ENCODE measurements around the gene TSACC. TPM values are rescaled to one million over a fixed set of nuclear protein-coding genes. Genes with fewer than 3 reads are reported as not detected.

The TSACC gene
- total and polyA plus RNA-seq, 9 of the 15 experiments (the other 6 are each of a cell fraction or from before 2014, with no cell fraction given): 0.45 to 7.4 (median 2.6) TPM

DNA sequence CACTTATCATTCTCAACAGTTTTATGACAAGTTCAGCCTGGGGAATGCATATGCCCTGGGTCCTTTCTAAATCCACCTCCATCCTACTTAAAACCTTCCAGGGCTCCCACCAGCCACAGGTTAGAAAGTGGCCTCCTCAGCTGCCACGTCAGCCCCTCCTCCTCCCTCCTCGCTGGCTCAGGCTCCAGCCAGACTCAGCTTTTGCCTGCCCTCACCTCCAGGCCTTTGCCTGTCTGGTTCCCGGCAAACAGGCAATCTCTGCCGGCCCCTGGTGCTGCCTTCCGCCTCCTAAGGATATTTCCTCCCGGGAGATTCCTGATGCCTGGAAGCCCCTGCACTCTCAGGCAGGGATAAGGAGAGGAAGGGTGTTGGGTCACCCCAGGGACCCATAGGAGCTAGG, 40.2 kb downstream of the TSACC start:
- H3K4me3 ChIP-seq: no peak overlapping the region
- POLR2A ChIA-PET: interaction anchor here (0.8 to 1.3 kb wide), 2 partner anchors 12 to 52 kb away, joined by 3 read pairs; no protein-coding TSS in a partner anchor
- BruUV-seq (replicated peaks): no TSS peak

DNA sequence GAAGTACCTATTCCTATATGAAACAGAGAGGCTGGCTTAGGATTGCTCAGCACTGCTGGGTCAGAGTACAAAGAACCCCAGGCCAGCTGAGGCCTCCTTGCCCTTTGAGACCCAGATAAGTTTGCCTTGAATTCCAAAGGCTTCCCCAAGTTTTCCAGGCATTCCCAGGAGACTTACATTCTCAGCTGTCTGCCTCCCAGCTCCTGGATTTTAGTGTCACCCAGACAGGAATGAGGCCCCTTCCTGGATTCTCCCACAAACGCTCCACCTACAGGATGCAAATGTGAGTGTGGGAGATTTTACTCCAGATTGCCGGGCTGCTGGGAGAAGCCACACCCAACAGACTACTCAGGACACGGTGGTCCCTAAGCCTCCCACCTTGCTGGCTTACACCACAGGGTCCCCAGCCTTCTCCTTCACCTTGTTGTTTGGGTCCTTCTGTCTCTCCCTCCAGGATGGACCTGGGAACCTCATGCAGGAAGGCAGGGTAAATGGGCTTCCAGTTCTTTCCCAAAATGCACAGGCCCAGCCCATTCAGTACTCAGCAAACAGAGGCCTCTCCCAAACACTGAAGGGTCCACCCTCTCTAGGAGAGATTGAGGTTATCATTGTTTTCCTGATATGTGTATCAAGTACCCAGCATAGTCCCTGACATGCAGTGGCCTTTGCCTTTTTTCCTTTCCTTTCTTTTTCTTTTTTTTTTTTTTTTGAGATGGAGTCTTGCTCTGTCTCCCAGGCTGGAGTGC, 41.3 kb downstream of the TSACC start:
- DNase-seq (ENCODE audit: extremely low read depth in 1 of 4, low spot score in 3 of 4): peak in 1 of 4 experiments; percentile 22
- Histone ChIP-seq H3K4me2 (ENCODE audit: insufficient read depth, low read length) (no peak overlapping the region), H3K9me3 (replicated peaks; ENCODE audit: control insufficient read depth, insufficient read depth, low read depth, low read length) (no peaks in the 10 kb centered on the region), H3K4me1 (replicated peaks in 1 of 2; ENCODE audit: control insufficient read depth in 2 of 2, insufficient read depth in 2 of 2, low read length in 2 of 2) (peaks cover 8 to 15% of the 10 kb centered on the region in 2 experiments; a peak in 4 of 5 replicates), H3K27me3 (ENCODE audit: control insufficient read depth in 2 of 2, insufficient read depth in 2 of 2, low read length in 2 of 2) (no peaks in the 10 kb centered on the region; a peak in 1 of 5 replicates), H3K27ac (ENCODE audit: extremely low read depth, low read depth, low read length) (no peak overlapping the region), H4K20me1 (replicated peaks; ENCODE audit: control insufficient read depth, insufficient read depth, low read length) (peaks cover 4% of the 10 kb centered on the region), H3K79me2 (ENCODE audit: control insufficient read depth, insufficient read depth, low read length) (no peaks in the 10 kb centered on the region), H3K9ac (ENCODE audit: insufficient read depth in 1 of 2, low read depth in 2 of 2, low read length in 2 of 2) (no peak overlapping the region), H3K9me1 (ENCODE audit: control insufficient read depth, insufficient read depth, low read length) (no peaks in the 10 kb centered on the region), H3K4me3 (no peak overlapping the region), H2AFZ (ENCODE audit: low read depth, low read length) (peak overlapping the region; percentile 48), H3K36me3 (ENCODE audit: control insufficient read depth, insufficient read depth, low read length) (no peaks in the 10 kb centered on the region)
- POLR2A ChIA-PET: no interaction called here
- intact Hi-C loops (cut with micrococcal nuclease) (no loop called here), in situ Hi-C loops (cut with MboI) (no loop called here)
- WGBS (ENCODE audit: insufficient coverage, low coverage, missing lambda C conversion rate): 5% methylated on average over 3 of the region's 3 CpGs
- FAIRE-seq: no peak
- no TSS peak for BruUV-seq (replicated peaks)
- 0 out of 3 replicates have a peak, but pooled peaks have one; percentile 22 for ATAC-seq
- CTCF ChIA-PET (ENCODE audit: low intra/inter-chr PET ratio): interaction anchor here (1.2 kb wide), 1 partner anchor 65 kb away, joined by 3 read pairs; no protein-coding TSS in a partner anchor
- no peak for TF ChIP-seq ETV5 (CRISPR knock-in tag; IDR thresholded peaks at IDR 0.05; ENCODE audit: low read depth)
- TF ChIP-seq, protein P1, sequence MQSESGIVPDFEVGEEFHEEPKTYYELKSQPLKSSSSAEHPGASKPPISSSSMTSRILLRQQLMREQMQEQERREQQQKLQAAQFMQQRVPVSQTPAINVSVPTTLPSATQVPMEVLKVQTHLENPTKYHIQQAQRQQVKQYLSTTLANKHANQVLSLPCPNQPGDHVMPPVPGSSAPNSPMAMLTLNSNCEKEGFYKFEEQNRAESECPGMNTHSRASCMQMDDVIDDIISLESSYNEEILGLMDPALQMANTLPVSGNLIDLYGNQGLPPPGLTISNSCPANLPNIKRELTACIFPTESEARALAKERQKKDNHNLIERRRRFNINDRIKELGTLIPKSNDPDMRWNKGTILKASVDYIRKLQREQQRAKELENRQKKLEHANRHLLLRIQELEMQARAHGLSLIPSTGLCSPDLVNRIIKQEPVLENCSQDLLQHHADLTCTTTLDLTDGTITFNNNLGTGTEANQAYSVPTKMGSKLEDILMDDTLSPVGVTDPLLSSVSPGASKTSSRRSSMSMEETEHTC (IDR thresholded peaks at IDR 0.05): no peak
- no peak for TF ChIP-seq PRPF4 (IDR thresholded peaks at IDR 0.05; ENCODE audit: insufficient read depth, low read depth, low read length, poor library complexity, severe bottlenecking)
- no peak for TF ChIP-seq NFE2 (IDR thresholded peaks at IDR 0.05; ENCODE audit: low read depth)
- no peak for TF ChIP-seq ZNF217 (CRISPR knock-in tag; IDR thresholded peaks at IDR 0.05)
- TF ChIP-seq JUNB (CRISPR knock-in tag; conservative IDR thresholded peaks at IDR 0.05): no peak
- TF ChIP-seq ARID1B (IDR thresholded peaks at IDR 0.05): no peak
- TF ChIP-seq ELF1 (tag; IDR thresholded peaks at IDR 0.05): 0 out of 2 replicates have a peak, but pooled peaks have one; percentile 40
- TF ChIP-seq SIRT6 (IDR thresholded peaks at IDR 0.05; ENCODE audit: low read depth, low read length): no peak

More for the DNA sequence above, 40.2 kb downstream of the TSACC start:
- in situ Hi-C loops (cut with MboI) (no loop called here), intact Hi-C loops (cut with micrococcal nuclease) (no loop called here)
- DNase-seq (ENCODE audit: extremely low read depth in 1 of 4, low spot score in 3 of 4) (no peak), ATAC-seq (no peak), FAIRE-seq (no peak)
- TF ChIP-seq PRPF4 (IDR thresholded peaks at IDR 0.05; ENCODE audit: insufficient read depth, low read depth, low read length, poor library complexity, severe bottlenecking) (no peak), ELF1 (tag; IDR thresholded peaks at IDR 0.05) (peak; percentile 3; the same call in 1 of the 2 replicates), MAZ (CRISPR knock-in tag; conservative IDR thresholded peaks at IDR 0.05 in 1 of 2, IDR thresholded peaks at IDR 0.05 in 1 of 2) (no peak)
- Histone ChIP-seq H3K27ac (ENCODE audit: extremely low read depth, low read depth, low read length) (no peak overlapping the region), H3K9me3 (replicated peaks; ENCODE audit: control insufficient read depth, insufficient read depth, low read depth, low read length) (no peaks in the 10 kb centered on the region), H3K4me2 (ENCODE audit: insufficient read depth, low read length) (no peak overlapping the region), H4K20me1 (replicated peaks; ENCODE audit: control insufficient read depth, insufficient read depth, low read length) (peaks cover 4% of the 10 kb centered on the region), H3K4me1 (replicated peaks in 1 of 2; ENCODE audit: control insufficient read depth in 2 of 2, insufficient read depth in 2 of 2, low read length in 2 of 2) (peaks cover 8 to 15% of the 10 kb centered on the region in 2 experiments; a peak in 4 of 5 replicates), H3K36me3 (ENCODE audit: control insufficient read depth, insufficient read depth, low read length) (no peaks in the 10 kb centered on the region), H2AFZ (ENCODE audit: low read depth, low read length) (no peak overlapping the region), H3K9me1 (ENCODE audit: control insufficient read depth, insufficient read depth, low read length) (no peaks in the 10 kb centered on the region), H3K27me3 (ENCODE audit: control insufficient read depth in 2 of 2, insufficient read depth in 2 of 2, low read length in 2 of 2) (no peaks in the 10 kb centered on the region; a peak in 2 of 5 replicates), H3K9ac (ENCODE audit: insufficient read depth in 1 of 2, low read depth in 2 of 2, low read length in 2 of 2) (no peak overlapping the region), H3K79me2 (ENCODE audit: control insufficient read depth, insufficient read depth, low read length) (no peaks in the 10 kb centered on the region)
- WGBS (ENCODE audit: insufficient coverage, low coverage, missing lambda C conversion rate): 27% methylated on average over 5 of the region's 6 CpGs
- CTCF ChIA-PET (ENCODE audit: low intra/inter-chr PET ratio): interaction anchor here (0.7 kb wide), 1 partner anchor 58 kb away, joined by 3 read pairs; no protein-coding TSS in a partner anchor

Measured in K562 (cell line).